D721Med (cell line): ENCODE results near the gene CDC42EP4.
A peak's percentile ranks its signal among the peaks of the same experiment; 100 is the strongest.

ENCODE experiments used
- DNase-seq: peaks from one replicate; pipeline ENCODE4 v3.0.0; 2011; ENCODE audit warnings: low spot score; ENCODE audit not compliant: insufficient read length
- FAIRE-seq: peaks from 2 replicates; lab custom pipeline; 2011; peaks lifted over from hg19 to GRCh38; lab: Jason Lieb, UNC
- TF ChIP-seq, protein P1 (sequence below): IDR thresholded peaks from 2 replicates; pipeline ENCODE4 v1.5.1; 2012; ENCODE audit warnings: mild to moderate bottlenecking, control low read depth; ENCODE audit not compliant: insufficient read depth; ENCODE audit errors: missing control alignments

CDC42EP4 gene

GRCh38 chr17:73349138-73349537, 37.3 kb upstream of the CDC42EP4 start:
- DNase-seq (no peak), FAIRE-seq (no peak)
- TF ChIP-seq, protein P1, sequence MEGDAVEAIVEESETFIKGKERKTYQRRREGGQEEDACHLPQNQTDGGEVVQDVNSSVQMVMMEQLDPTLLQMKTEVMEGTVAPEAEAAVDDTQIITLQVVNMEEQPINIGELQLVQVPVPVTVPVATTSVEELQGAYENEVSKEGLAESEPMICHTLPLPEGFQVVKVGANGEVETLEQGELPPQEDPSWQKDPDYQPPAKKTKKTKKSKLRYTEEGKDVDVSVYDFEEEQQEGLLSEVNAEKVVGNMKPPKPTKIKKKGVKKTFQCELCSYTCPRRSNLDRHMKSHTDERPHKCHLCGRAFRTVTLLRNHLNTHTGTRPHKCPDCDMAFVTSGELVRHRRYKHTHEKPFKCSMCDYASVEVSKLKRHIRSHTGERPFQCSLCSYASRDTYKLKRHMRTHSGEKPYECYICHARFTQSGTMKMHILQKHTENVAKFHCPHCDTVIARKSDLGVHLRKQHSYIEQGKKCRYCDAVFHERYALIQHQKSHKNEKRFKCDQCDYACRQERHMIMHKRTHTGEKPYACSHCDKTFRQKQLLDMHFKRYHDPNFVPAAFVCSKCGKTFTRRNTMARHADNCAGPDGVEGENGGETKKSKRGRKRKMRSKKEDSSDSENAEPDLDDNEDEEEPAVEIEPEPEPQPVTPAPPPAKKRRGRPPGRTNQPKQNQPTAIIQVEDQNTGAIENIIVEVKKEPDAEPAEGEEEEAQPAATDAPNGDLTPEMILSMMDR = no peak

- FAIRE-seq (no peak), DNase-seq (no peak)
- TF ChIP-seq, protein P1 = no peak
These were observed 37.0 kb upstream of the CDC42EP4 start for GRCh38 chr17:73348829-73349095.

GRCh38 chr17:73348018-73348828, 36.4 kb upstream of the CDC42EP4 start:
- no peak for DNase-seq
- no peak for FAIRE-seq
- TF ChIP-seq, protein P1 = no peak

DNA sequence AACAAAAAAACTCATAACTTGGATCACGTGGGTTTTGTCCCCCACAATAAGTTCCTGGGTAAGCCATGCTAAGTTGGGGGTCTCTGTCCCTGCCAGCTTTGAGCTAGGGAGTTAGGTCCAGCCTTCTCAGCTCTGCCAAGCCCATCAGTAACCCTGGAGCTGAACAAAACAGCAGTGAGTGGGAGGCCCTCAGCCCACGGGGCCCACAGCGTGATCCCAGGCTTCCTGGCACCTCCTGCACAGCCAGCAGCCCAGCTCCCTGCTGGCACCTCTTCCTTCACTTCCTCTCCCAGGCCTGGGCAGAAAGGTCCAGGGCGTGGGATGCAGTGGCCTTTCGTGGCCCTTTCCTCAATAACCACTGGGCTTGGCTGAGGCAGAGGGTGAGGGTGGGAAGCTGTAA, 35.5 kb upstream of the CDC42EP4 start:
- TF ChIP-seq, protein P1 = no peak
- FAIRE-seq = no peak

DNA sequence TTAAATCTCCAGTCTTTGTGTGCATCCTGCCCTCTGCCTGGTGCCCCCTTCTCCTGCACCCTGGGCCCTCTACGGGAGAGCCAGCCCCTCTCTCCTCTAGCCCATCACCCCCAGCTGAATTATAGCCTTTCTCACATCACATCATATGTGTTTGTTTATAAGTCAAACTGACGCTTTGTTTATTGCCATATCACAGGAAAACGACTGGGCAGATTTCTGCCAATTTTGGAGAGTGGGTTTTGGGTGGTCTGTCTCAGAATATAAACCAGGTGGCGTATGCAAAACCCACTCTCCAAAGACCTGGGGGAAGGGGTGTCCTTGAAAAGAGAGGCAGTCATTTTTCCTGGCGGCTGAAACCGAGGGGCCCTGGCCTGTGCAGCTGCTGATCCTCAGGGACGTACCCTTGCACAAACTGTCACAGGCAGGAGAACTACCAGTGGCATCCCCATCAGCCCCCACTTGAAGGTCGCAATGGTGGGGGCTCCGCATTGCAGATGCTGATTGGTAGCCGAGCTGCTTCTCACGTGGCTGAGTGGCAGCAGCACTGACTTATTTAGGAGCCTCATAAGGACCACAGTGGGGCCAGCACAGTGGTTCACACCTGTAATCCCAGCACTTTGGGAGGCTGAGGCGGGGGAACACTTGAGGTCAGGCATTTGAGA, 34.8 kb upstream of the CDC42EP4 start:
- TF ChIP-seq, protein P1 = no peak
- DNase-seq (no peak), FAIRE-seq (no peak)

More for the DNA sequence above, 35.5 kb upstream of the CDC42EP4 start:
- no peak for DNase-seq

DNA sequence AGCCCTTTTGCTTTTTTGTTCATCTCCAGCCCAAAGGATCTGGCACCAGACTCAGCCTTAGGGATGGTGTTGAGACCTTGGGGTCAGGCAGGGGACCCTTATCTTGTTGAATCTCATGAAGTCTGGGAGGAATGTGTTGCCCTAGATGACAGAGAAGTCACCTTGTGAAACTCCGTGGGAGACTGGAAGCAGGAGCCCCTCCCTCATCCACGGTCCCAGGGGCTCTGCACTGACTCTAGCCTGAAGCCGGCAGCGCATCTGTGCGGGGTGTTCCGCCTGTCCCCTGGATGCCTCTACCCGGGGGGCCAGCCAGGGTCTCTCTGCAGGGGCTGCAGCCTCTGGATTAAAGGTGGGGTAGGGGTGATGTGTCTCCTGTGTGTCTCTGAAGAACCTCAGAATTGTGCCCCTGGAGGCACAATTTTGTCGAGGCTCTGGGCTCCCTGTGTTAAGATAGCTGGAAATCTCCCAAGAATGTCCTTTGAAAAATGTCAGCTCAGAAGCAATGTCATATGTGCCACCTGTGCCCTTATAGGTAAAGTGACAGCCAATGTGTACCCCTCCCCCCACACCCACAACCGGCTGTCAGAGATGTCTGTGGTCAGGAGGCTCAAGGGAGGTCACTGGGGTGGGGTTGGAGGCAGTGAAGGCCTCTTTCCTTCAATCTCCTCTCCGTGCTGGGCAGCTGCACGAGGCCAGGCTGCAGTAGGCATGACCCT, 32.1 kb upstream of the CDC42EP4 start:
- DNase-seq (no peak), FAIRE-seq (no peak)
- TF ChIP-seq, protein P1 = no peak

GRCh38 chr17:73343168-73343634, 31.4 kb upstream of the CDC42EP4 start:
- TF ChIP-seq, protein P1 = no peak
- FAIRE-seq (no peak), DNase-seq (peak; percentile 77)
